ENCODE measurements around the gene COL16A1.

Gene COL16A1

GRCh38 chr1:31609514-31610118 is 94.2 kb downstream of the COL16A1 start:
- no peak for DNase-seq (ENCODE audit: low read depth)
- H3K4me3 ChIP-seq (ENCODE audit: low read depth, low read length) = no peak overlapping the region
- TF ChIP-seq CTCF (IDR thresholded peaks at IDR 0.05; ENCODE audit: insufficient read depth, low read depth, low read length, missing control alignments) = no peak

GRCh38 chr1:31607360-31607759 is 96.5 kb downstream of the COL16A1 start:
- no peak for DNase-seq (ENCODE audit: low read depth)
- no peak overlapping the region for H3K4me3 ChIP-seq (ENCODE audit: low read depth, low read length)
- no peak for TF ChIP-seq CTCF (IDR thresholded peaks at IDR 0.05; ENCODE audit: insufficient read depth, low read depth, low read length, missing control alignments)

GRCh38 chr1:31605908-31606427 is 97.8 kb downstream of the COL16A1 start:
- H3K4me3 ChIP-seq (ENCODE audit: low read depth, low read length) = no peak overlapping the region
- peak; percentile 95 for DNase-seq (ENCODE audit: low read depth)
- TF ChIP-seq CTCF (IDR thresholded peaks at IDR 0.05; ENCODE audit: insufficient read depth, low read depth, low read length, missing control alignments) = no peak
